Chondrocyte (in vitro differentiated cells): Measurements from ENCODE around the gene STAT6. TPM values are rescaled to one million over a fixed set of nuclear protein-coding genes. Genes with fewer than 3 reads are reported as not detected.

Experiments
- DNase-seq: peaks from one replicate; pipeline ENCODE4 v3.0.0; 2021; ENCODE audit warnings: mixed read lengths, low spot score
- H3K27ac Mint-ChIP-seq: one replicate; pipeline ENCODE4 v1.8.0; 2021; ENCODE audit warnings: mild to moderate bottlenecking, moderate library complexity, mixed read lengths; ENCODE audit not compliant: unreplicated experiment
- H3K27me3 Mint-ChIP-seq: 2 replicates; pipeline ENCODE4 v1.8.0; 2021; ENCODE audit warnings: low read depth, mixed read lengths
- H3K36me3 Mint-ChIP-seq: 2 replicates; pipeline ENCODE4 v1.8.0; 2021; ENCODE audit warnings: low read depth, mixed read lengths
- H3K4me1 Mint-ChIP-seq: 2 replicates; pipeline ENCODE4 v1.8.0; 2021; ENCODE audit warnings: low read depth, mild to moderate bottlenecking, mixed read lengths
- H3K4me3 Mint-ChIP-seq: one replicate; pipeline ENCODE4 v1.8.0; 2021; ENCODE audit warnings: mild to moderate bottlenecking, moderate library complexity, mixed read lengths; ENCODE audit not compliant: unreplicated experiment
- H3K9me3 Mint-ChIP-seq: 2 replicates; pipeline ENCODE4 v1.8.0; 2021; ENCODE audit warnings: low read depth, mixed read lengths
- CTCF ChIP-seq: fragments of 200-600 bp; sonication (generic); IDR thresholded peaks from 2 replicates; pipeline ENCODE4 v1.5.0; 2021; ENCODE audit warnings: antibody characterized with exemption, mild to moderate bottlenecking, moderate library complexity
- total RNA-seq: library from RNA; stranded (reverse); gene quantifications from 3 replicates; pipeline ENCODE4 v1.2.1, GENCODE V29; 2021

Gene STAT6
- total RNA-seq, 1 donor from 2014 or later: 89.4 TPM

GRCh38 chr12:57092529-57092862 is 18.7 kb downstream of the STAT6 start:
- H3K4me1 Mint-ChIP-seq: peaks cover 57% of the 10 kb centered on the region
- H3K27me3 Mint-ChIP-seq: no peaks in the 10 kb centered on the region
- peaks cover 16% of the 10 kb centered on the region for H3K36me3 Mint-ChIP-seq
- H3K4me3 Mint-ChIP-seq: no peak overlapping the region
- peak overlapping the region; percentile 74 for H3K27ac Mint-ChIP-seq
- TF ChIP-seq CTCF: no peak
- DNase-seq: no peak
- H3K9me3 Mint-ChIP-seq: no peaks in the 10 kb centered on the region

GRCh38 chr12:57091638-57092528 is 19.3 kb downstream of the STAT6 start:
- DNase-seq: no peak
- Mint-ChIP-seq H3K36me3 (peaks cover 16% of the 10 kb centered on the region), H3K9me3 (no peaks in the 10 kb centered on the region), H3K4me1 (peaks cover 58% of the 10 kb centered on the region), H3K4me3 (peak overlapping the region; percentile 33), H3K27me3 (no peaks in the 10 kb centered on the region), H3K27ac (no peak overlapping the region)
- TF ChIP-seq CTCF: no peak

- TF ChIP-seq CTCF: no peak
- H3K27me3 Mint-ChIP-seq: no peaks in the 10 kb centered on the region
- peaks cover 66% of the 10 kb centered on the region for H3K4me1 Mint-ChIP-seq
- no peak overlapping the region for H3K27ac Mint-ChIP-seq
- no peak for DNase-seq
- H3K9me3 Mint-ChIP-seq: no peaks in the 10 kb centered on the region
- peak overlapping the region; percentile 92 for H3K4me3 Mint-ChIP-seq
- H3K36me3 Mint-ChIP-seq: peaks cover 13% of the 10 kb centered on the region
Observed at GRCh38 chr12:57090924-57091637, 20.1 kb downstream of the STAT6 start.

GRCh38 chr12:57090490-57090889 is 20.7 kb downstream of the STAT6 start:
- no peak for TF ChIP-seq CTCF
- no peak overlapping the region for H3K27ac Mint-ChIP-seq
- H3K4me1 Mint-ChIP-seq: peaks cover 71% of the 10 kb centered on the region
- no peaks in the 10 kb centered on the region for H3K9me3 Mint-ChIP-seq
- peak overlapping the region; percentile 92 for H3K4me3 Mint-ChIP-seq
- DNase-seq: no peak
- H3K27me3 Mint-ChIP-seq: no peaks in the 10 kb centered on the region
- H3K36me3 Mint-ChIP-seq: peaks cover 12% of the 10 kb centered on the region
